KMS-11 (cell line): Measurements from ENCODE around the gene CCDC28B.

Source experiments
- H2AFZ ChIP-seq: fragments of 200-600 bp; sonication (generic); 2 replicates; pipeline ENCODE4 v1.6.1; 2016; ENCODE audit warnings: antibody characterized with exemption, mixed run types, low read depth
- H3K27ac ChIP-seq: fragments of 200-600 bp; sonication (generic); 2 replicates; pipeline ENCODE4 v1.6.1; 2016; ENCODE audit warnings: mild to moderate bottlenecking, mixed run types
- H3K27me3 ChIP-seq: fragments of 200-600 bp; sonication (generic); 2 replicates; pipeline ENCODE4 v1.6.1; 2017; ENCODE audit warnings: mild to moderate bottlenecking, low read depth, mixed run types, moderate library complexity; ENCODE audit not compliant: insufficient read depth
- H3K36me3 ChIP-seq: fragments of 200-600 bp; sonication (generic); 2 replicates; pipeline ENCODE4 v1.6.1; 2017; ENCODE audit warnings: mild to moderate bottlenecking, mixed run types; ENCODE audit not compliant: insufficient read depth
- H3K4me1 ChIP-seq: fragments of 200-600 bp; sonication (generic); 2 replicates; pipeline ENCODE4 v1.6.1; 2016; ENCODE audit warnings: mild to moderate bottlenecking, low read depth, mixed run types; ENCODE audit not compliant: poor library complexity, severe bottlenecking
- H3K4me2 ChIP-seq: fragments of 200-600 bp; sonication (generic); 2 replicates; pipeline ENCODE4 v1.7.0; 2016; ENCODE audit warnings: mild to moderate bottlenecking, mixed run types
- H3K4me3 ChIP-seq: fragments of 200-600 bp; sonication (generic); IDR thresholded peaks from 2 replicates; pipeline ENCODE4 v1.6.1; 2017; ENCODE audit warnings: low read depth, low read length, mixed read lengths; ENCODE audit not compliant: insufficient read depth
- H3K79me2 ChIP-seq: fragments of 200-600 bp; sonication (generic); 2 replicates; pipeline ENCODE4 v1.6.1; 2016; ENCODE audit warnings: low read depth, mixed run types; ENCODE audit not compliant: insufficient read depth
- H3K9ac ChIP-seq: fragments of 200-600 bp; sonication (generic); 2 replicates; pipeline ENCODE4 v1.6.1; 2016; ENCODE audit warnings: mild to moderate bottlenecking, mixed run types
- H4K20me1 ChIP-seq: fragments of 200-600 bp; sonication (generic); 2 replicates; pipeline ENCODE4 v1.6.1; 2016; ENCODE audit warnings: mild to moderate bottlenecking, mixed run types; ENCODE audit not compliant: insufficient read depth
- TF ChIP-seq, protein P1 (sequence below): fragments of 200-600 bp; sonication (generic); conservative IDR thresholded peaks from 2 replicates; pipeline ENCODE4 v1.6.1; 2017; ENCODE audit warnings: low read depth, mild to moderate bottlenecking, antibody characterized with exemption, low read length, moderate library complexity, mixed read lengths

The CCDC28B gene

DNA sequence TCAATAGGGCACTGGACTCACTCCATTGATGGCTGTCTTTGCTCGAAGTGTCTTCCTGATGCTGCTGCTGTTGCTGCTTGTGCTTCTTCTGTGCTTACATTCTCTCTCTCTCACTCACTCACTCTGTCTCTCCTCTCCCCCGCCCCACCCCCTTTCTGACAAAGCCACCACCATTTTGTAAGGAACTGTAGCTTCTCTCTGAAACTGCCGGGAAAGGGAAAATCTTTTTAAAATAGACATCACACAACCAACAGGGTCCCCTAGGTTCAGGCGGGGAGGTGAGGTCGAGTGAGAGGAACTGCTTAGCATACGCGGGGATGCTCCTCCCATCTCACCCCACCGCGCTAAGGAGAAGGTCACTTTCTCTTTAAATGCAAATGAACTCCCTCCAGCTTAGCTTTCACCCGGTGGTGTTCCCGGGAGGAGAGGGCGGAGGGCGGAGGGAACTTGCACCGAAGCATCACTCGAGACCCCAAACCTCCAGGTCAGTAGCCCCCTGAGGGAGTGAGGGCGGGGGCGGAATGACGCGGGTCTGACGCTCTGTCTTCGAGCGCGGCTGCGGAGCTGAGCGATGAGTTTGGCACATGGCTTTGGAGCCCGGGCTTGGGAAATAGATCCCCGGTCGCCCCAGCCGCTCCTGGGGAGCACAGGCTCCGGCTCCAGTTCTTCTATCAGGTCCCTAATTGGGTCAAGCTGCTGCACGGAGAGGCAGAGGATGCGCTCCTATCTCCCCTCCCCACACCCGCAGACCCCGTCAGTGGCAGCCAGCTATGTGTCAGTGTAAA lies at the start of gene CCDC28B:
Gene CCDC28B, plus strand, starts transcription at position 370 of the 785 bp plus-strand sequence. CDS start 1,341 bp downstream, outside the sequence.
- H3K4me2 ChIP-seq: peak within 1 kb of the TSS; percentile 66
- no peaks in the 10 kb centered on the region for H3K79me2 ChIP-seq
- TF ChIP-seq, protein P1, sequence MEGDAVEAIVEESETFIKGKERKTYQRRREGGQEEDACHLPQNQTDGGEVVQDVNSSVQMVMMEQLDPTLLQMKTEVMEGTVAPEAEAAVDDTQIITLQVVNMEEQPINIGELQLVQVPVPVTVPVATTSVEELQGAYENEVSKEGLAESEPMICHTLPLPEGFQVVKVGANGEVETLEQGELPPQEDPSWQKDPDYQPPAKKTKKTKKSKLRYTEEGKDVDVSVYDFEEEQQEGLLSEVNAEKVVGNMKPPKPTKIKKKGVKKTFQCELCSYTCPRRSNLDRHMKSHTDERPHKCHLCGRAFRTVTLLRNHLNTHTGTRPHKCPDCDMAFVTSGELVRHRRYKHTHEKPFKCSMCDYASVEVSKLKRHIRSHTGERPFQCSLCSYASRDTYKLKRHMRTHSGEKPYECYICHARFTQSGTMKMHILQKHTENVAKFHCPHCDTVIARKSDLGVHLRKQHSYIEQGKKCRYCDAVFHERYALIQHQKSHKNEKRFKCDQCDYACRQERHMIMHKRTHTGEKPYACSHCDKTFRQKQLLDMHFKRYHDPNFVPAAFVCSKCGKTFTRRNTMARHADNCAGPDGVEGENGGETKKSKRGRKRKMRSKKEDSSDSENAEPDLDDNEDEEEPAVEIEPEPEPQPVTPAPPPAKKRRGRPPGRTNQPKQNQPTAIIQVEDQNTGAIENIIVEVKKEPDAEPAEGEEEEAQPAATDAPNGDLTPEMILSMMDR: no peak
- peak within 1 kb of the TSS; percentile 84 for H2AFZ ChIP-seq
- peak within 1 kb of the TSS; percentile 91 for H3K4me3 ChIP-seq
- H3K36me3 ChIP-seq: no peaks in the 10 kb centered on the region
- peak within 1 kb of the TSS; percentile 51; the same call in 1 of the 2 replicates for H3K9ac ChIP-seq
- H3K4me1 ChIP-seq: peaks cover 76% of the 10 kb centered on the region
- no peaks in the 10 kb centered on the region for H4K20me1 ChIP-seq
- H3K27me3 ChIP-seq: no peaks in the 10 kb centered on the region
- H3K27ac ChIP-seq: peak within 1 kb of the TSS; percentile 18

- Histone ChIP-seq H3K4me3 (no peak overlapping the region), H3K79me2 (peaks cover 70% of the 10 kb centered on the region; the same call in 1 of the 2 replicates), H3K27me3 (no peaks in the 10 kb centered on the region)
Measured at GRCh38 chr1:32150847-32151246, 49.5 kb upstream of the CCDC28B start.

DNA sequence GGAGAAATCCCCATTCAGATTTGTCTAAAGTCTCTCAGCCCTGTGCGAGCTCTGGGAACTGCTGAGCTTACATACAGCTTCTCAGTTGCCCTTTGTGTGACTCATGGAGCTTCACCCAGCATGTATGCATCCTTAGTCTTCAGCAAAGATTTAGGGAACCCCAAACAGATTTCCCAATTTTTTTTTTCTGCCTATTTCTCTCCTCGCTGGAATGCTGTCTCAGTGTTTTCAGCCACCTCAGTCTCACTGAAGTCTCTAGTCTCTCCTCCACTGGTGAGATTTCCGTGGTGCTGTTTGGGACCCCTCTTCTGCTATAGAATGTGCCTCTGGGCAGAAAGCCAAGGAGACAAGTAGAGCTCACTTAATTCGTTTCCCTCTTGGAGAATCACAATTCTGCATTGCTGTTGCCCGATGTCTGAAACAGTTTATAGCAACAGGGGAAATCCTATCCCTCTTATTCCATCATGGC lies 49.0 kb upstream of the CCDC28B start:
- H3K9ac ChIP-seq: no peak overlapping the region

More at GRCh38 chr1:32150847-32151246, 49.5 kb upstream of the CCDC28B start:
- TF ChIP-seq, protein P1: no peak
- no peaks in the 10 kb centered on the region for H3K36me3 ChIP-seq
- H3K27ac ChIP-seq: no peak overlapping the region
- H3K9ac ChIP-seq: no peak overlapping the region
- H2AFZ ChIP-seq: no peak overlapping the region
- no peaks in the 10 kb centered on the region for H3K4me1 ChIP-seq
- no peak overlapping the region for H3K4me2 ChIP-seq
- no peaks in the 10 kb centered on the region; the same call in none of the 2 replicates for H4K20me1 ChIP-seq

DNA sequence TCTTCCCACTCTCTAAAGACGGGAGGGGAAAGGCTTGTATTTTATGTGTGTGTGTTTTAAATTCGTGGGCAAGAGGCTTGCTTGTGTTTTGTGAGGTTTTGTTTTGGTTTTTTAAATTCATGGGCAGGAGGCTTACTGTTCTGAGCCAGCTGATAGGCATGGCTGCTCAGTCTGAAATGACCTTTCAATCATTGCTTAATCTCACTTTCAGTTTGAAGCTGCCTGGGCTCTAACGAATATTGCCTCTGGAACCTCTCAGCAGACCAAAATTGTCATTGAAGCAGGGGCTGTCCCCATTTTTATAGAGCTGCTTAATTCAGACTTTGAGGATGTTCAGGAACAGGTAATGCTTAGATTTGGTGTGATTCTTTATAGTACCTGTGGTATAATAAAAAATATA lies 41.2 kb upstream of the CCDC28B start:
- no peaks in the 10 kb centered on the region for H3K79me2 ChIP-seq
- no peak overlapping the region for H3K4me3 ChIP-seq
- peaks cover 17% of the 10 kb centered on the region for H3K4me1 ChIP-seq
- TF ChIP-seq, protein P1: no peak
- H3K4me2 ChIP-seq: 0 out of 2 replicates have a peak overlapping the region, but pooled peaks have one; percentile 9
- H3K9ac ChIP-seq: no peak overlapping the region
- no peak overlapping the region for H3K27ac ChIP-seq
- no peaks in the 10 kb centered on the region for H4K20me1 ChIP-seq
- H3K36me3 ChIP-seq: peaks cover 5% of the 10 kb centered on the region; the same call in 1 of the 2 replicates
- no peak overlapping the region for H2AFZ ChIP-seq
- H3K27me3 ChIP-seq: no peaks in the 10 kb centered on the region

More for the DNA sequence above, 49.0 kb upstream of the CCDC28B start:
- Histone ChIP-seq H2AFZ (no peak overlapping the region), H3K4me3 (no peak overlapping the region), H3K27ac (no peak overlapping the region), H3K27me3 (no peaks in the 10 kb centered on the region), H3K4me1 (no peaks in the 10 kb centered on the region), H3K4me2 (no peak overlapping the region), H3K79me2 (peaks cover 65% of the 10 kb centered on the region; the same call in 1 of the 2 replicates), H3K36me3 (peaks cover 4% of the 10 kb centered on the region; the same call in 1 of the 2 replicates), H4K20me1 (no peaks in the 10 kb centered on the region; the same call in none of the 2 replicates)
- TF ChIP-seq, protein P1: no peak
